Measurements from ENCODE around the gene LAMA5. TPM values are rescaled to one million over a fixed set of nuclear protein-coding genes. Genes with fewer than 3 reads are reported as not detected.

Gene LAMA5
- total RNA-seq, 4 donors from 2014 or later = 13.0 to 35.8 (median 22.7) TPM

DNA sequence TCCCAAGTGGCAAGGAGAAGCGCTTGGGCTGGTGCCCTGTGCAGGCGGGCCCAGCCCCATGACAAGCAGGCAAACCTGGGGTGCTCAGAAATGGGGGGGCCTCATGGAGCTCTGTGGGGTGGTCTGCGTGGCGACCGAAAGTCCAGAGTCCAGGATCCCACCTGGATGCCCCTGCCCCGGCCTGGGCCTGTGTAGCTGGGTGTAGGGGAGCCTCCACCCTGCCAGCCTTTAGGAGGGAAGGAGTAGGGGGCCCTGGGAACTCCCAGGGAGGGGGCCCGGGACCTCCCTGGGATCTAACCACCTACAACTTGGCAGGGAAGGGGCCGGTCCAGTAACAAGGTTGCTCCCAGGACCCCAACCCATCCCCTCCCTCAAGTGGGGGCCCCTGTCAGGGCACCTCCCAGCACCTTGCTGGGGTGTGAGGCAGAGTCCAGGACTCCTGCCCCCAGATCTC lies 4.5 kb upstream of the LAMA5 start:
- Histone ChIP-seq H3K9me3 (no peaks in the 10 kb centered on the region), H3K4me3 (no peak overlapping the region), H3K27me3 (no peaks in the 10 kb centered on the region), H3K36me3 (no peaks in the 10 kb centered on the region), H3K4me1 (peaks cover 30 to 49% of the 10 kb centered on the region in 2 donors), H3K27ac (no peak overlapping the region)
- TF ChIP-seq CTCF (IDR thresholded peaks at IDR 0.05 in 4 of 5, conservative IDR thresholded peaks at IDR 0.05 in 1 of 5) = no peak
- no peak for TF ChIP-seq POLR2A (IDR thresholded peaks at IDR 0.05)
- ATAC-seq (no peak), DNase-seq (no peak)
- in situ Hi-C loops (cut with MboI; ENCODE audit: low sequenced_read_pairs in 4 of 4) = no loop called here
- intact Hi-C loops (cut with DNase I; ENCODE audit: low total_unique reads) = no loop called here

- no peak for ATAC-seq
- in situ Hi-C loops (cut with MboI; ENCODE audit: low sequenced_read_pairs in 4 of 4) (no loop called here), intact Hi-C loops (cut with DNase I; ENCODE audit: low total_unique reads) (no loop called here)
- Histone ChIP-seq H3K27me3 (no peaks in the 10 kb centered on the region), H3K4me3 (no peak overlapping the region), H3K9me3 (no peaks in the 10 kb centered on the region), H3K4me1 (peaks cover 30 to 49% of the 10 kb centered on the region in 2 donors), H3K27ac (peak overlapping the region; percentile 35 to 90 (median 49)), H3K36me3 (no peaks in the 10 kb centered on the region)
- TF ChIP-seq POLR2A (IDR thresholded peaks at IDR 0.05) (no peak), CTCF (IDR thresholded peaks at IDR 0.05 in 4 of 5, conservative IDR thresholded peaks at IDR 0.05 in 1 of 5) (no peak)
- DNase-seq = no peak
Measured at GRCh38 chr20:62370807-62371587, 3.9 kb upstream of the LAMA5 start.

DNA sequence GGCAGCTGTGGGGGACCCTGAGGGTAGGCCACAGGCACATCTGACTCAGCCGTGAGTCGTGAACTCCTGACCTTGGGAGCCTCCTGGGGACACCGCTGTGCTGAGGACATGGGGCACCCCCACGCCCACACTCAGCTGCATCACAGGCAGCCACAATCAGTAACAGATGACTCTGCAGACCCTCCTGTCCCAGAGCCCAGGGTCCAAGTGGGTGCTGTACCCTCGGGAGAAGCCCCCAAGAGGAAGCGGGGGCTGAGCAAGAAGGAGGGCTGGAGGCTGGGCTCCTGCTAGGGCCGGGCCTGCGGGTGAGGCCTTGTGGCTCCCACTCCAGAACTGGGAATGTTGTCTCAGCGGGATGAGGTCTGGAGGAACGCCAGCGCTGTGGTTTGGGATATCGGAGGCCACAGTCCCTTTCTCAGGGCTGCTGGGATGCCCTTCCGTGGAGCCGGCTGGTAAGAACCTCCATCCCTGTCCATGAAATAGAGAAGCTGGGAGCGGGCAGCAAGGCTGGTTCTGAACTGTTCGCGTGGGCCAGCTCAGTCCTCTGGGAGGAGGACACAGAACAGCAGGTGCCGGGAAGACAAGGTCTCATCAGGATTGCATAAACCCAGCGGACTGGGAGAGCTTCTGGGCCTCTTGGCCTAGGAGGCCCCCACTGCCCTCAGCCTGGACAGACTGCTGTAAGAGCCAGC lies 3.1 kb upstream of the LAMA5 start:
- Histone ChIP-seq H3K4me3 (no peak overlapping the region), H3K36me3 (no peaks in the 10 kb centered on the region), H3K27ac (peak overlapping the region; percentile 35 to 90 (median 49)), H3K27me3 (no peaks in the 10 kb centered on the region), H3K9me3 (no peaks in the 10 kb centered on the region), H3K4me1 (peaks cover 38 to 55% of the 10 kb centered on the region in 2 donors)
- in situ Hi-C loops (cut with MboI; ENCODE audit: low sequenced_read_pairs in 4 of 4) = no loop called here
- DNase-seq = no peak
- no peak for ATAC-seq
- TF ChIP-seq POLR2A (IDR thresholded peaks at IDR 0.05) (no peak), CTCF (IDR thresholded peaks at IDR 0.05 in 4 of 5, conservative IDR thresholded peaks at IDR 0.05 in 1 of 5) (no peak)
- intact Hi-C loops (cut with DNase I; ENCODE audit: low total_unique reads) = no loop called here

GRCh38 chr20:62369815-62370114 lies 2.7 kb upstream of the LAMA5 start:
- no peaks in the 10 kb centered on the region for H3K36me3 ChIP-seq
- H3K9me3 ChIP-seq = no peaks in the 10 kb centered on the region
- in situ Hi-C loops (cut with MboI; ENCODE audit: low sequenced_read_pairs in 4 of 4) (no loop called here), intact Hi-C loops (cut with DNase I; ENCODE audit: low total_unique reads) (no loop called here)
- no peaks in the 10 kb centered on the region for H3K27me3 ChIP-seq
- ATAC-seq (no peak), DNase-seq (no peak)
- H3K27ac ChIP-seq = peak overlapping the region in 3 of 4 donors; percentile 35 to 90 (median 63)
- no peak overlapping the region for H3K4me3 ChIP-seq
- TF ChIP-seq POLR2A (IDR thresholded peaks at IDR 0.05) (no peak), CTCF (IDR thresholded peaks at IDR 0.05 in 4 of 5, conservative IDR thresholded peaks at IDR 0.05 in 1 of 5) (no peak)
- H3K4me1 ChIP-seq = peaks cover 41 to 58% of the 10 kb centered on the region in 2 donors

All from gastrocnemius medialis (tissue), 4 donors.